Stomach (tissue), 9 donors: Measurements from ENCODE around the gene CSF2. TPM values are rescaled to one million over a fixed set of nuclear protein-coding genes. Genes with fewer than 3 reads are reported as not detected.

ENCODE experiments used
- DNase-seq, 2 donors: peaks; one replicate each; pipeline versions ENCODE4 v3.0.0 to v3.0.0-alpha.2; 2013 to 2019
- H3K27ac ChIP-seq, 5 donors: fragments of 200-600 bp in 4 of 5; sonication (generic) in 4 of 5; one replicate each; pipeline ENCODE4 v1.5.1; 2013 to 2019; ENCODE audit warnings: mild to moderate bottlenecking in 1 of 5, moderate library complexity in 1 of 5
- H3K27me3 ChIP-seq, 3 donors: fragments of 200-600 bp; sonication (generic); one replicate each; pipeline ENCODE4 v1.5.1; 2017 to 2019; ENCODE audit warnings: mixed run types in 1 of 3
- H3K36me3 ChIP-seq, 4 donors: fragments of 200-600 bp; sonication (generic); 1 replicate in 3 of 4; 2 replicates in 1 of 4; pipeline ENCODE4 v1.5.1; 2016 to 2019
- H3K4me1 ChIP-seq, 4 donors: fragments of 200-600 bp; sonication (generic); one replicate each; pipeline ENCODE4 v1.5.1; 2016 to 2019
- H3K4me3 ChIP-seq, 4 donors: fragments of 200-600 bp; sonication (generic) in 3 of 4; one replicate each; pipeline ENCODE4 v1.5.1; 2016 to 2019; ENCODE audit warnings: mild to moderate bottlenecking in 1 of 4
- H3K9me3 ChIP-seq, 4 donors: fragments of 200-600 bp; sonication (generic); one replicate each; pipeline ENCODE4 v1.5.1; 2016 to 2019
- EP300 ChIP-seq: sonication (generic); formaldehyde crosslinking; IDR thresholded peaks from one replicate; pipeline ENCODE4 v1.6.1; 2017; ENCODE audit warnings: antibody characterized with exemption
- POLR2A ChIP-seq, 4 donors: fragments of 450-650 bp; IDR thresholded peaks; one replicate each; pipeline ENCODE4 v1.6.1; 2016; ENCODE audit warnings: antibody characterized with exemption in 4 of 4, control low read depth in 2 of 4, mild to moderate bottlenecking in 1 of 4, moderate library complexity in 1 of 4
- POLR2AphosphoS5 ChIP-seq, 3 donors: sonication (generic); formaldehyde crosslinking; IDR thresholded peaks; one replicate each; pipeline ENCODE4 v1.6.1; 2016; ENCODE audit warnings: antibody characterized with exemption in 3 of 3
- WGBS, 5 donors: extraction: QIAGEN DNeasy Blood & Tissue Kit in 3 of 5; methylation state at CpG; one replicate each; pipeline versions ENCODE4 v1.1.5 to v1.1.7; 2013 to 2018; 5-methylcytosine and 5-hydroxymethylcytosine counted together
- intact Hi-C: fragments of 100-400 bp; cut with DNase I; formaldehyde crosslinking; loops from one replicate; pipeline ENCODE4 v1.15.1; 2023; ENCODE audit warnings: low total_unique reads
- polyA plus RNA-seq, 3 donors: library from polyadenylated mRNA; stranded (reverse); fragments of 200-250 nt; gene quantifications; one replicate each; pipeline ENCODE4 v1.2.3, GENCODE V29; 2013
- total RNA-seq, 5 donors: library from RNA; depleted of rRNA; stranded (reverse); fragments of >200 nt; gene quantifications; one replicate each; pipeline versions ENCODE4 v1.1.0 to v1.2.3, GENCODE V29; 2014 to 2016
- TF ChIP-seq, protein P1 (sequence below), 7 experiments: fragments of 450-650 bp in 4 of 7; fragments of 200-600 bp in 3 of 7; sonication (generic) in 3 of 7; IDR thresholded peaks; one replicate each; pipeline ENCODE4 v1.5.1; 2016 to 2019; ENCODE audit warnings: antibody characterized with exemption in 7 of 7, control low read depth in 2 of 7, mild to moderate bottlenecking in 1 of 7
- donor health status: healthy with polysubstance abuse.
- donor health status: Bipolar disorder and iron deficiency.
- donor health status: healthy.

Gene CSF2
- total and polyA plus RNA-seq, 8 donors = not detected

DNA sequence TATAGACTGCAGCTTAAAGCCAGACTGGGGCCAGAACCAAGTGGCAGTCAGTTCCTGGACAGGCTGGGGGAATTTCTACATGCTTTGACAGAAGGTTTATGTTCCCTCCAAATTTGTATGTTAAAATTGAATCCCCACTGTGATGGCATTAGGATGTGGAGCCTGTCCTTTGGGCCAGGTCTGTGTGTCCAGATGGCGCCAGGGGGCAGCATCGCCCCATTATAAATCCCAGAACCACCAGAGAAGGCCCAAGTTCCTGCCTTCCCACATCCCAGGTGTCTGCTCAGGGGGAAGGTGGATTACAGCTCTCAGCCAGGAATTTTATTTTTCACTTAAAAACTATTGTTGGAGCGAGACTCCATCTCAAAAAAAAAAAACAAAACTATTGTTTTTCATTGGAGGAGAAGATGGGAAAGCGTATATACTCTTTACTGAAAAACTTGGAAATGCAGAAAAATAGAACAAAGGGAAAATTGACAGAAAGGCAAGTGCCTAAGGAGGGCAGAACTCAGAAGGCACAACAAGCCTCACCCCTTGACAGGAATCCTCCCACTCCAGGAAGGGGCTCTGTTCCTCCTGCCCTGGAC, 8.1 kb upstream of the CSF2 start:
- intact Hi-C loops = loop anchor here (10.0 kb wide), 1 partner anchor 119 kb away; no protein-coding TSS in a partner anchor
- Histone ChIP-seq H3K27me3 (no peaks in the 10 kb centered on the region), H3K27ac (no peak overlapping the region), H3K4me1 (peaks cover 0 to 6% (median 0%) of the 10 kb centered on the region in 4 donors), H3K36me3 (no peaks in the 10 kb centered on the region), H3K4me3 (no peak overlapping the region), H3K9me3 (no peaks in the 10 kb centered on the region)
- peak; percentile 50 to 83 for DNase-seq
- 49 to 60% (median 56%) methylated on average over 4 of the region's 4 CpGs for WGBS, 5 donors
- TF ChIP-seq POLR2A (IDR thresholded peaks at IDR 0.05) = no peak
- TF ChIP-seq, protein P1, sequence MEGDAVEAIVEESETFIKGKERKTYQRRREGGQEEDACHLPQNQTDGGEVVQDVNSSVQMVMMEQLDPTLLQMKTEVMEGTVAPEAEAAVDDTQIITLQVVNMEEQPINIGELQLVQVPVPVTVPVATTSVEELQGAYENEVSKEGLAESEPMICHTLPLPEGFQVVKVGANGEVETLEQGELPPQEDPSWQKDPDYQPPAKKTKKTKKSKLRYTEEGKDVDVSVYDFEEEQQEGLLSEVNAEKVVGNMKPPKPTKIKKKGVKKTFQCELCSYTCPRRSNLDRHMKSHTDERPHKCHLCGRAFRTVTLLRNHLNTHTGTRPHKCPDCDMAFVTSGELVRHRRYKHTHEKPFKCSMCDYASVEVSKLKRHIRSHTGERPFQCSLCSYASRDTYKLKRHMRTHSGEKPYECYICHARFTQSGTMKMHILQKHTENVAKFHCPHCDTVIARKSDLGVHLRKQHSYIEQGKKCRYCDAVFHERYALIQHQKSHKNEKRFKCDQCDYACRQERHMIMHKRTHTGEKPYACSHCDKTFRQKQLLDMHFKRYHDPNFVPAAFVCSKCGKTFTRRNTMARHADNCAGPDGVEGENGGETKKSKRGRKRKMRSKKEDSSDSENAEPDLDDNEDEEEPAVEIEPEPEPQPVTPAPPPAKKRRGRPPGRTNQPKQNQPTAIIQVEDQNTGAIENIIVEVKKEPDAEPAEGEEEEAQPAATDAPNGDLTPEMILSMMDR (IDR thresholded peaks at IDR 0.05) = peak in 3 of 7 experiments; percentile 7 to 20 (median 14)

DNA sequence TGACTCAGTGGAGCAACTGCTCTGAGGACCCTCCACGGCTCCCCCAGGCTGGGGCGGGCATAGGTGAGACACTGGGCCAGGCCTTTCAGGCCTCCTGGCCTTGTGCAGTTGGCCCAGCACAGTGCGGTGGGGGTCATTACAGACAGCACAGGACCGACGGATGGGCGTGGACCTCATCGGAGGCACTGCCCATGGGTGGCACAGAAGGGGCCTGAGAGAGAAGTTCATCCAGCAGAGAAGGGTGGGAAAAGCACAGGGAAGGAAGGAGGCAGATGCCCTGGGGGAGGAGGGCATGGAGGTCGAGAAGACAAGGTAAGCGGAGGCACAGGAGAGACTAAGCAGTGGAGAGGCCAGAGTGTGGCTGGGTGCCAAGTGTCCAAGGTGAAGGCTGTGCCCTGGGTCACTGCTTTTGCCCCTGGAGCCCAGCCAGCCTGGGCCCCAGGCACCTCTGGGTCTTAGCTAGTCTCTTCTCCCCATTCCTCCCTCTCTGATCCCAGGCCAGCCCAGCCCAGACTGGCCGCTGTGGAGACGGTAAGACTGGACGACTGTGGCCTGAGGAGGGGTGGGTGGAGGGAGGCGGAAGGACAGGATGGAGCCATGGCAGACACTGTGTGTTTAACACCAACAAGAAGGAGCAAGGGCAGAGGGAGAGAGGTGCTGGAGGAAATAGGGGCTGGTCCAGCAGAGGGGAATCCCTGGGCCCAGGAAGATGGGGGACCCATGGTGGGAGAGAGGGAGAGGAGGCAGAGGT, 7.5 kb upstream of the CSF2 start:
- no peak for DNase-seq
- 82 to 94% (median 88%) methylated on average over 12 to 13 of the region's 13 CpGs for WGBS, 5 donors
- no peak overlapping the region for H3K27ac ChIP-seq
- H3K4me1 ChIP-seq = peaks cover 0 to 6% (median 0%) of the 10 kb centered on the region in 4 donors
- intact Hi-C loops = loop anchor here (10.0 kb wide), 1 partner anchor 119 kb away; no protein-coding TSS in a partner anchor
- TF ChIP-seq EP300 (no peak), POLR2AphosphoS5 (IDR thresholded peaks at IDR 0.05) (no peak), POLR2A (IDR thresholded peaks at IDR 0.05) (no peak)
- TF ChIP-seq, protein P1 (IDR thresholded peaks at IDR 0.05) = no peak
- no peaks in the 10 kb centered on the region for H3K27me3 ChIP-seq
- H3K4me3 ChIP-seq = no peak overlapping the region
- no peaks in the 10 kb centered on the region for H3K9me3 ChIP-seq
- H3K36me3 ChIP-seq = no peaks in the 10 kb centered on the region

DNA sequence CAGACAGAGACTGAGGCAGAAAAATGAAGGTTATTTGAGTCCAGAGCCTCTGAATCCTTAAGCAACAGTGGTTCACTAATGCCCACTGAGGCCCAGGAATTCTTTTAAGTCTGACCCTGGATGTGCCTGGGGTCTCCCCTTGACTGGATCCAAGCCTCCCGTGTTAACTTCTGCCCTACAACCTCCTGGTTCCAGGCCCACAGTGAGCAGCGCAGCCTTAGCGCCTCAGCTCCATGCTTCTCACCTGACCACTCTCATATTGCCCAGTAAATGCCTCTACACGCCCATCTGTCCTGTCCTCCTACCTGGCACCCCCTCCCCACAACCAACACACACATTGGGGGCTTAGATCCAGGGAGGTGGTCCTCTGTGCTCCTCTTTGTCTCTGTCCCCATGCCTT, 6.7 kb upstream of the CSF2 start:
- TF ChIP-seq POLR2A (IDR thresholded peaks at IDR 0.05) (no peak), EP300 (no peak), POLR2AphosphoS5 (IDR thresholded peaks at IDR 0.05) (no peak)
- TF ChIP-seq, protein P1 (IDR thresholded peaks at IDR 0.05) = no peak
- no peak for DNase-seq
- intact Hi-C loops = loop anchor here (10.0 kb wide), 1 partner anchor 118 kb away; no protein-coding TSS in a partner anchor
- no peaks in the 10 kb centered on the region for H3K36me3 ChIP-seq
- H3K27ac ChIP-seq = no peak overlapping the region
- peaks cover 0 to 6% (median under 1%) of the 10 kb centered on the region in 4 donors for H3K4me1 ChIP-seq
- H3K27me3 ChIP-seq = no peaks in the 10 kb centered on the region
- no peaks in the 10 kb centered on the region for H3K9me3 ChIP-seq
- H3K4me3 ChIP-seq = no peak overlapping the region
- 88 to 95% (median 90%) methylated on average over 4 of the region's 4 CpGs for WGBS, 5 donors

DNA sequence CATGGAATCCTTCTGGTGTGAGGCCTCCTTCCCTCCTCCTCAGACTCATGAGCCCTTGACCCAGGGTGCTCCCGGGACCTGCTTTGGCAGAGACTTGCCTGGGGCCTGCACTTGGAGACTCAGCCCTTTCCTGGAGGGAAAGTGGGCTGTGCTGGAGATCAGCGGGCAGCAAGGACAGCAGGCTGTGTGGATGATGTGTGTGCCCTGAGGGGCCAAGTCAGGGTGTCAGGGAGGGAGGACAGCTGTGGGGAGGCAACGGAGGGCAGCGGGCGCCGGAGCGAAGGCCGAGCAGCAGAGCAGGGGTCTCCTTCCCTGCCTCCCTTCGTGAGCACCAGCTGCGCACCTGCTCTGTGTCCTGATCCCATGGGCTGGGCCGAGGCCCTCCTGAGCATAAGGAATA, 6.1 kb upstream of the CSF2 start:
- no peaks in the 10 kb centered on the region for H3K27me3 ChIP-seq
- WGBS, 5 donors = 92 to 98% (median 95%) methylated on average over 8 to 11 of the region's 11 CpGs
- no peak overlapping the region for H3K4me3 ChIP-seq
- peaks cover 0 to 9% (median 3%) of the 10 kb centered on the region in 4 donors for H3K4me1 ChIP-seq
- intact Hi-C loops = loop anchor here (10.0 kb wide), 1 partner anchor 117 kb away; no protein-coding TSS in a partner anchor
- no peaks in the 10 kb centered on the region for H3K36me3 ChIP-seq
- TF ChIP-seq, protein P1 (IDR thresholded peaks at IDR 0.05) = no peak
- no peak for TF ChIP-seq POLR2A (IDR thresholded peaks at IDR 0.05)
- no peak for TF ChIP-seq POLR2AphosphoS5 (IDR thresholded peaks at IDR 0.05)
- no peak for TF ChIP-seq EP300
- no peak for DNase-seq
- no peak overlapping the region for H3K27ac ChIP-seq
- H3K9me3 ChIP-seq = no peaks in the 10 kb centered on the region
